ENCODE results near the gene FHAD1. TPM values are rescaled to one million over a fixed set of nuclear protein-coding genes. Genes with fewer than 3 reads are reported as not detected.

The FHAD1 gene
- total RNA-seq, 6 experiments from 2014 or later, result 0.06 to 0.53 (median 0.12) TPM; not detected in 3

DNA sequence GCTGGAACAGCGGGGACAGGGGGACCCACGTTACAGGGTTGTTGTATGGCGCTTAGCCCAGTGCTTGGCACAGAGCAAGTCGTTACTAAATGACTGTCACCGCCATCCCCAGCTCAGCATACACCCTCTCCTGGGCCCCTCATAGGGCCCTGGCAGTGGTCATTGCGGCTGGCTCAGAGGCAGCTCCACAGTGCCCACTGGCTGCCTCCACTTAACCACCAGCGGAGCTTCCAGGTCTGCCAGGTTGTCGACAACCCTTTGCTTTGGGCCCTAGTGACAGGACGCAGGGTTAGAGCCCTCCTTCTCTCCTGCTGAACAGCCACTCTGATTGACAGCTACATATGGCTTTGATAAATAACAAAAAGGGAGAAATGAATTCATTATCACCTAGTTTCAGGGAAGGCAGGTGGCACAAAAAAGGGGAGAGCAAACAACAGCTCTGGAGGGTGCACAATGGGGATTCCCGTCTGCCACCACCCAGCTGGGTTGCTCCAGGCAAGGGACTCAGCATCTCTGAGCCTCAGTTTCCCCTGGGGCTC lies 167.5 kb downstream of the FHAD1 start:
- TF ChIP-seq POLR2A (IDR thresholded peaks at IDR 0.05) (no peak), CTCF (IDR thresholded peaks at IDR 0.05) (no peak)
- H3K4me3 ChIP-seq, result no peak overlapping the region
- DNase-seq (no peak), ATAC-seq (no peak)
- intact Hi-C loops (cut with DNase I), result no loop called here
- H3K4me1 ChIP-seq, result no peaks in the 10 kb centered on the region
- H3K36me3 ChIP-seq, result no peaks in the 10 kb centered on the region
- no peaks in the 10 kb centered on the region for H3K9me3 ChIP-seq
- 100% methylated on average over 1 of the region's 10 CpGs for WGBS (ENCODE audit: insufficient coverage, low coverage, low lambda C conversion rate, missing lambda C conversion rate)
- H3K27me3 ChIP-seq, result no peaks in the 10 kb centered on the region
- H3K27ac ChIP-seq, result no peak overlapping the region

DNA sequence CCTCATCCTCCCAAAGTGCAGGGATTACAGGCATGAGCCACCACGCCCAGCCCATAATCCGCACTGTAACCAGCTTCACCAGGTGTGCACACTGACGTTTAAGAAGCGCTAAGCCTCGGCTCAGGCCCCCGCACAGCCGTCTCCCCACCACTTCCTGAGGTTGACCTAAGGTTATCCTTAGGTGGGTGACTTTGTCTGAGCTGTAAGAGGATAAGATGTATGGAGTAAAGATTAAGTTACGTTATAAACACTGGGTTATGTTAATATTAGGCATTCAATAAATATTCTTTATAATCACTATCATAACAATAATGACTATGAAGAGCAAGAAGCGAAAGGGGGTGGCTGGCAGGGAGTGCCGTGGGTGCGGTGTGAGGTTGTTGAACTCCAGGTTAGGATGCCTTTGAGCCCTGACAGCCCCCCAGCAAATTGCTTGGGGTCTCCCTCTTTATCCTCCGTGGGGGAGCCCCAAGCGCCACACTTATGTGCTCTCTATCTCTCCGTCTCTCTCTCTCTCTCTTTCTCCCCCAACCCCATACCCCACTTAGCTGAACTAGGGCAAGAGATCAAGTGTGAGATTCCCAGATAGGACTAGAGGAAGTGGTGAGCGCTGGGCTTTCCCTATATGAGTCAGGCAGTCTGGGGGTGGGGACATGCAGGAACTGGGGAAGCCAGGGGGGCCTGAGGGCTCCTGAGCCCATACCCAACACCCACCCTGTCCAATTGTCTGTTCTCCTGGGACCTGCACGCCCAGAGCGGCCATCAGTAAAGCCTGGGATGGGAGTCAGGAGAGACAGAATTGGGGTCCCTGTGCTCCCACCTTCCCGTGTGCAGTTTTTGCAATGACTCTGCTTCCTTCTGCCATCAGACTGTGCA lies 170.3 kb downstream of the FHAD1 start:
- no peak overlapping the region for H3K27ac ChIP-seq

GRCh38 chr1:15418806-15419515 lies 171.9 kb downstream of the FHAD1 start:
- DNase-seq (no peak), ATAC-seq (no peak)
- no peak overlapping the region for H3K27ac ChIP-seq
- no peak for TF ChIP-seq POLR2A (IDR thresholded peaks at IDR 0.05)
- no peak for TF ChIP-seq CTCF (IDR thresholded peaks at IDR 0.05)
- peaks cover 0 to 25% (median 4%) of the 10 kb centered on the region in 4 donors for H3K4me1 ChIP-seq
- no peak overlapping the region for H3K4me3 ChIP-seq
- WGBS (ENCODE audit: insufficient coverage, low coverage, low lambda C conversion rate, missing lambda C conversion rate), result 57% methylated on average over 7 of the region's 18 CpGs
- no peaks in the 10 kb centered on the region for H3K36me3 ChIP-seq
- no peaks in the 10 kb centered on the region for H3K9me3 ChIP-seq
- no peaks in the 10 kb centered on the region for H3K27me3 ChIP-seq
- intact Hi-C loops (cut with DNase I), result no loop called here

More for the DNA sequence above, 170.3 kb downstream of the FHAD1 start:
- DNase-seq (peak in 2 of 3 donors; percentile 41 to 47), ATAC-seq (peak in 3 of 4 donors; percentile 8 to 22 (median 21))
- H3K4me3 ChIP-seq, result no peak overlapping the region
- 48% methylated on average over 15 of the region's 18 CpGs for WGBS (ENCODE audit: insufficient coverage, low coverage, low lambda C conversion rate, missing lambda C conversion rate)
- TF ChIP-seq POLR2A (IDR thresholded peaks at IDR 0.05) (no peak), CTCF (IDR thresholded peaks at IDR 0.05) (no peak)
- H3K9me3 ChIP-seq, result no peaks in the 10 kb centered on the region
- H3K27me3 ChIP-seq, result no peaks in the 10 kb centered on the region
- intact Hi-C loops (cut with DNase I), result no loop called here
- H3K4me1 ChIP-seq, result peaks cover 0 to 19% (median 4%) of the 10 kb centered on the region in 4 donors
- H3K36me3 ChIP-seq, result no peaks in the 10 kb centered on the region

- intact Hi-C loops (cut with DNase I), result no loop called here
- peak overlapping the region in 2 of 3 donors; percentile 47 to 91 for H3K27ac ChIP-seq
- H3K9me3 ChIP-seq, result no peaks in the 10 kb centered on the region
- TF ChIP-seq CTCF (IDR thresholded peaks at IDR 0.05) (peak in 3 of 4 donors; percentile 26 to 55 (median 39)), POLR2A (IDR thresholded peaks at IDR 0.05) (no peak)
- H3K27me3 ChIP-seq, result no peaks in the 10 kb centered on the region
- DNase-seq (peak; percentile 69 to 82 (median 81)), ATAC-seq (peak; percentile 66 to 78 (median 72))
- no peaks in the 10 kb centered on the region for H3K36me3 ChIP-seq
- H3K4me3 ChIP-seq, result peak overlapping the region in 1 of 3 donors; percentile 3
- H3K4me1 ChIP-seq, result peaks cover 0 to 33% (median 4%) of the 10 kb centered on the region in 4 donors
- 41% methylated on average over 3 of the region's 8 CpGs for WGBS (ENCODE audit: insufficient coverage, low coverage, low lambda C conversion rate, missing lambda C conversion rate)
Measured at GRCh38 chr1:15420853-15421465, 173.9 kb downstream of the FHAD1 start.

Data from right lobe of liver (tissue), 6 donors.